Smooth muscle cell of the brain vasculature (primary cell): Measurements from ENCODE around the gene TDRD6.
A peak's percentile ranks its signal among the peaks of the same experiment; 100 is the strongest.
"Not testable (repeated sequence)": the region's sequence is repeated elsewhere in the genome, so short reads cannot be mapped to it uniquely, and the experiment has no call there.

Source experiments
- DNase-seq: peaks from one replicate; pipeline ENCODE4 v3.0.0-alpha.2; 2012; ENCODE audit warnings: low read depth, low spot score

TDRD6 gene, protein sequence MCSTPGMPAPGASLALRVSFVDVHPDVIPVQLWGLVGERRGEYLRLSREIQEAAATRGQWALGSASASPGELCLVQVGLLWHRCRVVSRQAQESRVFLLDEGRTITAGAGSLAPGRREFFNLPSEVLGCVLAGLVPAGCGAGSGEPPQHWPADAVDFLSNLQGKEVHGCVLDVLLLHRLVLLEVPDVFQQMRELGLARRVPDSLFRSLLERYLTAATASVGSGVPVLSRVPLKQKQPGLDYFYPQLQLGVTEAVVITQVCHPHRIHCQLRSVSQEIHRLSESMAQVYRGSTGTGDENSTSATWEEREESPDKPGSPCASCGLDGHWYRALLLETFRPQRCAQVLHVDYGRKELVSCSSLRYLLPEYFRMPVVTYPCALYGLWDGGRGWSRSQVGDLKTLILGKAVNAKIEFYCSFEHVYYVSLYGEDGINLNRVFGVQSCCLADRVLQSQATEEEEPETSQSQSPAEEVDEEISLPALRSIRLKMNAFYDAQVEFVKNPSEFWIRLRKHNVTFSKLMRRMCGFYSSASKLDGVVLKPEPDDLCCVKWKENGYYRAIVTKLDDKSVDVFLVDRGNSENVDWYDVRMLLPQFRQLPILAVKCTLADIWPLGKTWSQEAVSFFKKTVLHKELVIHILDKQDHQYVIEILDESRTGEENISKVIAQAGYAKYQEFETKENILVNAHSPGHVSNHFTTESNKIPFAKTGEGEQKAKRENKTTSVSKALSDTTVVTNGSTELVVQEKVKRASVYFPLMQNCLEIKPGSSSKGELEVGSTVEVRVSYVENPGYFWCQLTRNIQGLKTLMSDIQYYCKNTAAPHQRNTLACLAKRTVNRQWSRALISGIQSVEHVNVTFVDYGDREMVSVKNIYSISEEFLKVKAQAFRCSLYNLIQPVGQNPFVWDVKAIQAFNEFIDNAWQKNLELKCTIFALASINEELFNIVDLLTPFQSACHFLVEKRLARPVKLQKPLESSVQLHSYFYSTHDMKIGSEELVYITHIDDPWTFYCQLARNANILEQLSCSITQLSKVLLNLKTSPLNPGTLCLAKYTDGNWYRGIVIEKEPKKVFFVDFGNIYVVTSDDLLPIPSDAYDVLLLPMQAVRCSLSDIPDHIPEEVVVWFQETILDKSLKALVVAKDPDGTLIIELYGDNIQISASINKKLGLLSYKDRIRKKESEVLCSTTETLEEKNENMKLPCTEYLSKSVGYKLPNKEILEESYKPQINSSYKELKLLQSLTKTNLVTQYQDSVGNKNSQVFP (N-terminal part only)

DNA sequence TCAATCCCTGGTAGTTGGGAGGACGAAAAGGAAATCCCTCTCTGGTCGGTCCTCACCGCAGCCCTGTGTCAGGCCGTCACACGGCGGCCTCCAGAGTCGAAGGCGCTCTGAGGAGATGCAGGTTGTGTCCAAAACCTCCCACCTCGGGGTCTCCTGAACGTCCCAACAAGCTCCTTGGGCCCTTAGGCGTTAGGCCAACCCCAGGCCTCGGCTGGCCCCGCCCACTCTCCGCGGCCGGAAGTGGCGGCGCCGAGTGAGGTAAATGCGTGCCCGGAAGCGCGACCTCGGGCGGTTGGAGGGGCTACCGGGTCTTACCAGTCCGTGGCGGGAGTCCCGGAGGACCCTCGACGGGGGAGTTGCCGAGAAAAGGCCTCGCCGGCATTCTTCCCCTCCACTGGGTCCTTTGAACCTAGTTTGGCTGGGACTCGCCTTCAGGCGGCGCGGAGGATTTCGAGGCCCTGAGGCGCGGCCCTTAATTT lies at the start of gene TDRD6:
Gene TDRD6 (plus strand): TSS at position 267 of the 479 bp plus-strand sequence. CDS start 244 bp downstream, outside the sequence.
- DNase-seq = no peak

DNA sequence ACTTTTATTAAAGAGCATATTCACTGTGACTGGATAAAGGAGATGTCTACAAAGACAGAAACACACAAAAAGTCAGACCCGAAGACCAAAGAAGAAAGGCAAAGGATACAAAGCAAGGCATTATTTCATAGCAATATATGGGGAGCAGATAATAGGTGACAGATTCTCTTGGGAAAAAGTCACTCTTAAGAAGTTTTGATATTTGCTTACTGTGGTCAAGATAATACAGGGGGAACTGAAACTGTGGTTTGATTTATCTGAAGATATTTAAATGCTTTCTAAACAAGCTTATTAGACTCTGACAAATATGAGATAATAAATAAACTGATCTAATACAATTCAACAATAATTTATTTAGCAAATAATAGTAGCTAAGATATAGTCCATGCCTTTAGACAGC lies 49.8 kb upstream of the TDRD6 start:
- no peak for DNase-seq

DNA sequence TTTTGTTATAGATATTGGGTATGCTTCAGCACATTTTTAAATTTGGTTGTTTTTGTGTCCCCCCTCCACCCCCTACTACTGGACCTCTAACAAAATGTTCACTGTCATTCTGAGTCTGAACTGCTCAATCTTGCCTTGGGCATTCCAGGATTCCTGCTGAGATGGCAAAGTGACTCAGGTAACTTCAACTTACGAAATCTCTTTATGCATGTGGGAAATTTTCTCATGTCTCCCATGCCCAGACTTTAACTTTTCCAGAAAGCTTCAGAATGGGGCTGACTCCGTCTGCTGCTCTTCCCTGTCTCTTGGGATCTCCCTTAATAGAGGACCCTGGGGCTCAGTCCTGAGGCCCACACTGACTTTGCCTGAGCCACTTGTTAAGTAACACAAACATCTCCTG lies 49.0 kb upstream of the TDRD6 start:
- DNase-seq = no peak

DNA sequence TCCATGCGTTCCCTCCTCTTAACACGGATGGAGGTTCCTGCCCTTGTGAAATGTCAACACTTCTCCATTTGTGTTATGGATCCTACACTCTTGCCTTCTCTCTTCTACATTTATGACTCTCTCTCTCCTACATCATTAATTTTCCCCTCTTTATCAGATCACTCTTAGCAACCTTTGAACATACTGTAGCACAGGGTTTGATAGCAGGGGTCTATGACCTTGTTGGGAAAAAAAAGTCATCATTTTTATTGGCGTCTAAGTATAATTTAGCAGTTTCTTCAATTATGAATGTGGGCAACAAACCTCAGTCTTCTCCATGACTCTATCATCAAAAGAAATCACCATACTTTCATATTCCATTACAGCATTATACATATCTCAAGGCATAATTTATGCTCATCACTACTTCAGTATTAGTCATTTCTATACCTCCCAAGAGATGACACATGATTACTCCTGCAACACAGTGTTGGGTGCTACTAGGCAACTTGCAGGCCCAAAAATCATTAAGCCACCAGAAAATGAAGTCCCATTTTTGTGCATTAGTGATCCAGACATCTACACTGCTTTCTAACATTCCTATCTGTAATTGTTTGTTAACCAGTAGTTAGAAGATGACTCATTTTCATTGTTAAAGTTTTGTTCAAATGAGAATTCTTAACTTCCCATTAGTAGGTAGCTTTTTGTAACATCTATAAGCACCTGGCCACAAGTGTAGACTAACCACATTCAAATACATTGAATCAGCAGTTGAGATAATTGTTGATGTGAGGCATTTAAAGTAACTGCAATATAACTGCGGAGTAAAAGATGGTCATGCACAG lies 44.5 kb upstream of the TDRD6 start:
- no peak for DNase-seq

DNA sequence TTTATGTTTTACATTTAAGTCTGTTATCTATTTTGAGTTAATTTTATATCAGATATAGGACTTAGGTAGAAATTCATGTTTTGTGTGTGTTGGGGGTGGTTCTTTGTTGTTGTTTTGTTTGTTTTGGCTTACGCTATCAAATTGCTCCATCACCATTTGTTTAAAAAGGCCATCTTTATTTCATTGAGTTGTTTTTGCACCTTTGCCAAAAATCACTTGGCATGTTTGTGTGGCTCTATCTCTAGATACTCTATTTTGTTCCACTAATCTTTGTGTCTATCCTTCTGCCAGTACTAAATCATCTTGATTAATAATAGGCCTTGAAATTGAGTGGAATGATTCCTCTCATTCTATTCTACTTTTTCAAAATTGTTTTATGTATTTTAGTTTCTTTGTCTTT lies 42.4 kb upstream of the TDRD6 start:
- DNase-seq = no peak

DNA sequence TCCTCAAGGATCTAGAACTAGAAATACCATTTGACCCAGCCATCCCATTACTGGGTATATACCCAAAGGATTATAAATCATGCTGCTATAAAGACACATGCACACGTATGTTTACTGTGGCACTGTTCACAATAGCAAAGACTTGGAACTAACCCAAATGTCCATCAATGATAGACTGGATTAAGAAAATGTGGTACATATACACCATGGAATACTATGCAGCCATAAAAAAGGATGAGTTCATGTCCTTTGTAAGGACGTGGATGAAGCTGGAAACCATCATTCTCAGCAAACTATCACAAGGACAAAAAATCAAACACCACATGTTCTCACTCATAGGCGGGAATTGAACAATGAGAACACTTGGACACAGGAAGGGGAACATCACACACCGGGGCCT lies 39.6 kb upstream of the TDRD6 start:
- DNase-seq = not testable (repeated sequence)

DNA sequence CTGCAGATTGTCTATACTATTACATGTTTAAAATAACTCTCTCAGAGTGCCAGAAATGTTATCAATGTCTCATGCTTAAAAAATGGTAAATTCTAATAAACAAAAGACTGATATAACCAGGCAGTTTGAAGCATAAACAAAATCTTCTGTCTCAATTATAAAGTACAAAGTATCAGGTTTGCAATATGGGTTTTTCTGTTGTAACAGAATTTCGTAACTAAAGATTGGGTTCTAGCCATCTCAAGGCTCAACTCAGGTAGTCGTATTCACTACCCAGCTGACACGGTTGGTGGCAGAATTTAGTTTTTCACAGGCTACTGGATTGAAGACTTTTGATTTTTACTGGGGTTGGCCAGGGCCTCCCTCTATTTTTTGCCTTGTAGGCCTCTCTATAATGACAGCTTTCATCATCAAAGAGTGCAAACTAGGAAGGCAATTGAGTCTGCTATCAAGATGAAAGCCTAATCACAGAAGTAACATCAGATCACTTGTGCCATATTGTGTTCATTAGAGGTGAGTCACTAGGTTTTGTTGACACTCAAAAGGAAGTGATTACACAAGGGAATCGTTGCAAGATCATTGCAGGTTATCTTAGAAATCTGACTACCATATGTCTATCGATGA lies 38.7 kb upstream of the TDRD6 start:
- DNase-seq = no peak

DNA sequence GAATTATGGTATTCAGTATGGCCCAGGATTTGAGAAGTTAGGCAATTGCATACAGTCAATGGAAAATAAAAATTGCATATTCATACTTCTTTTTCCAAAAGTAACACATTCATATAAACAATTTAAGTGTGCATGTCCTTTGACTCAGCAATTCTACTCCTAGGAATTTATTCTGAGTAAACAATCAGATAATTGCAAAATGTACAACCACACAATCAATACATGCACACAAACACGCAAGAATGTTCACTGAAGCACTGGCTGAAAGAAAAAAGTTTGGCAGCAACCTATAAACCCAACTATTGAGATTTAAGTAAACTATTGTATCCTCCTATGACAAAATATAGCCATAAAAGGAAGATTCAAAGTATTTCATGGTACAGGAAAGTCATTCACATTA lies 36.7 kb upstream of the TDRD6 start:
- no peak for DNase-seq

DNA sequence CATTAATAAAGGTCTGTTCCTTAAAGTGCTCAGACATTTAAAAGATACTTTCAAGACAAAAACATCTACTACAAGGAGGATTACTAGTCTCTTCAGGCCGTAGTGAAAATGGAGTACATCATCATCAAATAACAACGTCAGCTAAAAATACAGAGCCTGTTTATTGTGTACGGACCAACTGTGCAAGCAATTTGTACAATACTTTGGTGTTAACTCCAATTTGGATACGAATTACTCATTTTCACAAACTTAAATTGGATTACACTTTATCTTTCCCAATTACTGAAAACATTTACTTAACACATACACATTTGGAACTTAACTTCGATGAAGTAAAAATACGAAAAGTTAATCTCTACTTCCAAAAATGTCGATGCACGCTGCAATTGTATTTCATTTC lies 35.9 kb upstream of the TDRD6 start:
- no peak for DNase-seq

DNA sequence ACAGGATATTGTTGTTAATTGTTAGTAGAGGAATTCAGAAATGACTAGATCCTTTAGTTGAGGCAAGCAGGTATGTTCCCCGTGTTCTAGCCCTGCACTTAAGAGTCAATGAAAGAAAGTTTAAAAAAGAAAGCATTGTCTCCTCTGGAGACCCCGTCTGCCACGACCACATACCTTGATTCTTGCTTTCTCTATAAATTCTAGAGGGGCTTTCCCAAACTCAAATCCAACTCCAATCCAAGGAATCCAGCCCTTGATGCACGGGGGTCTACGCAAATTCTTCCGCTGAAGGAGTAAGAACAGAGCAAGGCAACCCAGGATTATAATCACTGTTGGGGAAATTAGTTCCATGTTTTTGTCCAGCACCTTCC lies 35.5 kb upstream of the TDRD6 start:
- DNase-seq = no peak

DNA sequence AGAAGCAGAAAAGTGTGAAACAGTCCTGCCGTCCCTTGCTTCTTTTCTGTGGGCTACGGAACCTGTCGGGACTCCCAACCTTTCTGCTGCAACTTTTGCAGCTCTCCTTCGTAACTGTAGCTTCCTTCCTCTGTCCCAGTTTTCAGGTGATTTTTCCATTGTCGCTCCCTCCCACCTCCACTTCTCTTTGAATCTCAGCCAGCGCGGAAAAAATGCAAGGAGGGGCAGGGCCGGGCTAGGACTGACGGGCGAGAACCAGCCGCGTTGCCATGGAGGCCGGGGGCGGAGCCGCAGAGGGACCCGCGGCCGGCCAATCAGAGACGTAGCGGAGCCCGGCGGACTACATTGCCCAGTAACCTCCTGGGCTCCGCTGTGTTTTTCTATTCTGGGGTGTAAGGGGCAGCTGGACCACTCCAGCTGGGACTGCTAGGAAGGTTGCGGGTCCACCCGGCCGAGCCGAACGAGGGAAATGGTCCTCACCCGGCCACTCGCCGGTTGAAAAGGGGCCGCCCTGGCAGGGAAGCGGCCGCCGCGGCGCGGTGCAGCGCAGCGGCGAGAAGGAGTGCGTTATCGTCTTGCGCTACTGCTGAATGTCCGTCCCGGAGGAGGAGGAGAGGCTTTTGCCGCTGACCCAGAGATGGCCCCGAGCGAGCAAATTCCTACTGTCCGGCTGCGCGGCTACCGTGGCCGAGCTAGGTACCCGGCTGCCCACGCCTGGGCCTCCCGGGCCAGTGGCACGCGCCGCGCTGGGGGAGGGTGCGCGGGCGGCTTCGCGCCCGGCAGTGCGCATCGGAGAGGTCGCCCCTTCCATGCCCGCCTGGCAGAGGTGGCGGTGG lies 34.9 kb upstream of the TDRD6 start, which contains the start of the genes CYP39A1 and SLC25A27:
Gene CYP39A1 (minus strand): TSS at position 216 of the 836 bp plus-strand sequence. CDS start 236 bp downstream, outside the sequence.
Gene SLC25A27 (plus strand): TSS at position 373 of the 836 bp plus-strand sequence. CDS start 218 bp downstream, at position 591.
- DNase-seq = peak; percentile 43

DNA sequence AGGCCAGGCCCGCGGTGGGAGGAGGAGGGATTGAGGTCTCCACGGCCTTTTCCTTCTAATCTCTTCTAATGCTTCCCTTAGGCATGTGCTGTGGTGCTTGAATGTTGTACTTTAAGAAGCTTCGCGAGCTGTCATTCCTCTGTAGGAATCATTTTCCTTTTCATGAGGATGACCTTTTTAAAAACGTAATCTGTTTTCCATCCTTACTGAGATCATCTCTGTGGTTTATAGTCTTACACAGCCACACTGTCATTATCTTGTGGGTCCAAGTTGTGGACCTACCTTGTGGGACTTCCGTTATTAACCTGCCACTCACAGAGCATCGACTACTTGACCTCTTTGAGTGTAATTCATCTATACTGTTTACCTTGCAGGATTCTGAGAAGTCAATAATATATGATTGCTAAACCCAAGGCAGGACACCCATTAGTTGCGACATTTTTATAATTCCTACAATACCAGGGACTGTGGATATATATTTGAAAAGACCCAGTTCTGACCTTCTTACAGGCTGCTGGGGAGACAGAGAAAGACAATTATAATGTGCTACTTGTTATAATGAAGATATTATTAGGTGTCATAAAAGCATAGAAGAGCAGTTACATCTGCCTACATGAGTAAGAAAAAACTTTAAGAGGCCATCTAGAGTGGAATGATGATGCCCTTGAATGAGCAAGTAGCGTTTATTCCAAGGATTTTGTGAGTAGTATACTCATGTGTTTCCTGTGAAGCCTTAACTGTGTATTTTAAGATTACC lies 34.1 kb upstream of the TDRD6 start:
- no peak for DNase-seq

DNA sequence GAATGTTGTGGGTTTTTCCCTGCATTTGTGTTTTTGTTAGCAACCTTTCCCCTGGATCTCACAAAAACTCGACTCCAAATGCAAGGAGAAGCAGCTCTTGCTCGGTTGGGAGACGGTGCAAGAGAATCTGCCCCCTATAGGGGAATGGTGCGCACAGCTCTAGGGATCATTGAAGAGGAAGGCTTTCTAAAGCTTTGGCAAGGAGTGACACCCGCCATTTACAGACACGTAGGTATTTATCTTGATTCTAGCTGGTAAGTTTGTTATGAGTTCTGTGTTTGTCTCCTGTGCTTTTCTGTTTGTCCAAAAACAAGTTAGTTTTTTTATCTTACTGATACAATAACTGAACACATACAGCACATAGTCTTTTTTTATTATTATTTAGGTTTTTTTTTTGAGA lies 31.9 kb upstream of the TDRD6 start:
- no peak for DNase-seq

DNA sequence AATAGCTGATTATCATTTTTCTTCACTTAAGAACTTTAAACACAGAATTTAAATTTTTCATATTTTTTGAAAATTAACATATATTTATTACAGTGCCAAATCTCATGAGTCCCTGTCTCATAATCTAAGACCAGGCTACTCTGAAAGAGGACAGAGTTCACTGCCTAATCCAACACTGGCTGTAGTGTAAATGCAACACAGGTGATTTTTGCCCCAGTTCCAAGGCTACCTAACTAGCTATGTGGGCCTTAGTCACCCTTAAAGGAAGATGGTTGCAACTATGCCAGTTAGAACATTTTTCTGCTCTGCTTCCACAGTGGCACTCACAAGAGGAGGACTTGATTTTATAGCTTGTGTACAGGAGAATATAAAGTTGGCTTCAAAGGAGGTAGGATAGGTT lies 30.0 kb upstream of the TDRD6 start:
- DNase-seq = no peak

DNA sequence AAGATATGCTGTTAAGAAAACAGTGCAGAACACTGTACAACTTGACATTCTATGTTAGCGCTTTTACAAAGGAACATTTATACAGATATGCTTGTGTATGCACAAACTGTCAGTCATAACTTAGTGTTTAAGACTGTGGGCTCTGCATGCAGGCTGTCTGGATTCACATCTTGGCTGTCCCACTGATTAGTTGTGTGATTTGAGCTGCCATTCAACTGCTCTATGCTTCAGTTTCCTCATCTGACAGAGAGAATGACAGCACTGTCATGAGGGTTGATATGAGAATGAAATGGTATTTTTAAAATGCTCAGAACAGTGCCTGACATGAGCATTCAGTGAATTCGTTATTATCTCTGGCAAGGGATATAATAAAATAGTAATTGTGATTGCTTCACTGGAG lies 26.2 kb upstream of the TDRD6 start:
- no peak for DNase-seq

DNA sequence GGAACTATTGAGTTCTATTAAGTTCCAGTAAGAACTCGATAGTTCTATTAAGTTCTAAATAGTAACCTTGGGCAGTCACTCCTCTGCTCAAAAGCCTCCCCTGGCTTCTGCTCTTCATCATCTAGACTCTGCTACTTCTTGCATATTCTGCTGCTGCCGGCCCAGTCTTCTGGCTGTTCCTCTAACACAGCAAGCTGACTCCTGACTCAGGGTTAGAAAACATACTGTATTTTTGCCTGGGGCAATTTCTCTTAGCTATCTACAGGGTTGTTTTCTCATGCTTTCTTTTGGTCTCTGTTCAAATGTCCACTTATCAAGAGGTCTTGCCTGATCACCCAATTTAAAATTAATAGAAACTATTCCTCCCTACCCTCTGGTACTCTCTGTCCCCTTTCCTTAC lies 20.3 kb upstream of the TDRD6 start:
- no peak for DNase-seq

DNA sequence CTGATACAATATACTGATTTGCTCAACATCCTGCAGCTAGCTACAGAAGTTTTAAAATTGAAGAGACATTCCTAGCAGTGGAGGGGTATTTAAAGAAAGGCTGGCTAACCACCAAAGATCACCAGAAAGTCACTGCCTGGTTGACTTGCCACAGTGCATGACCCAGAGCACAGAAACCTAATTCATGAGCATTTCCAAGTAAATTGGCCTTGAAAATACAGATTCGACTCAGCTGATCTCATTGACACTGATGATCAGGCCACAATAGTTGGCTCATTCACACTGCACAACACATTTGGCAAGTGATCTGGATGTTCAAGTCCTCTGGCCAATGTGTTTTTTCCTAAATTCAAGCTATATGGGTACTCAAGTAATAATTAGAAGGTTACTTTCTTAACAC lies 13.3 kb upstream of the TDRD6 start:
- DNase-seq = no peak

DNA sequence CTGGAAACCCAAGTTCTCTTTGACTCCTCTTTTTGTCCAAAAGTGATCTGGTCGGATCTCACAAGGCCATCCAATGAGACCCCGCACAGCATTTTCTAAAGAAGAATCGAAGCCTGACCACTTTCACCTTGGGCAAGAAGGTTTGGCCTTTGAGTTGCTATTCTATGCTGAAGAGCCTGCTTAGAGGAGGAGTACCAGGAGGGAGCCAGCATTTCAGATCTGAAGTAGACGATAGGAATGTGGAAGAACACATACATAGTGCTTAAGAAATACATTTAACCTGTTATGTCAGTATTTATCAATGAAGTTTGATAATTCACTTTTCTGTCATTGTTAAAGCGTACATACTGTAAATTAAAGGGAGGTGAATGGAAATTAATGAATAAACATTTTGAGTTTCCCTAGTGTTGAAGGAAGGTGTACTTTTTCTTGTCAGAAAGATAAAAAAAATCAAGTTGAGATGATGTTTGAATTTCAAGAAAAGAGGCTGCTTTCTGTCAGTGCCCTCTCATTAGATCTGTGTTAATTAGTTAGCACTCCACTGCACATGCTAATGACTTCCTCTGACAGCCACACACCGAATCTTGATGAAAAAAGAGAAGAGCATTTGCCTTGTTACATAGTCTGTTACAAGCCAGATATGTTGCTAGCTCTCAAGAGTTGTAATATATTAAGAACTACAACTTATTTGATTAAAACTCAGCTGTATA lies 10.9 kb upstream of the TDRD6 start:
- no peak for DNase-seq
